ENCODE measurements around the gene SOCS3. TPM values are rescaled to one million over a fixed set of nuclear protein-coding genes. Genes with fewer than 3 reads are reported as not detected.

Gene SOCS3
- total and polyA plus RNA-seq, 7 donors: 10.3 to 499 (median 45.7) TPM

DNA sequence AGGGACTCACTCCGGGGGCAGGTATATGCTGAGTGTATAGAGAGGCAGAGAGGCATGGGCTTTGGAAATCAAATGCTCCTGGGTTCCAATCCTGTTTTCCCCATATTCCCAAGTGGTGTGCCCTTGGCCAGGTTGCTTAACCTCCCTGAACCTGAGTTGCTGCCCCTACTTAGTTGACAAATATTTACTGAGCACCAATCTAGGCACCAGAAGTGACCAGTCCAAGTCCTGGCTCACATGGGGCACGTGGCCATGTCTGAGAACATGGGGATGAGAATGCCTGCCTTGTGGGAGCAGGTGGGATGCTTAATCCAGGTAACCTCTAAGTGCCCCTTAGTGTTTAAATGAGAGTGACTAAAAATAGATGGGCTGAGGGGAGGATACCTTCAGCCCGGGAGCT, 4.2 kb downstream of the SOCS3 start:
- intact Hi-C loops (cut with DNase I): no loop called here

DNA sequence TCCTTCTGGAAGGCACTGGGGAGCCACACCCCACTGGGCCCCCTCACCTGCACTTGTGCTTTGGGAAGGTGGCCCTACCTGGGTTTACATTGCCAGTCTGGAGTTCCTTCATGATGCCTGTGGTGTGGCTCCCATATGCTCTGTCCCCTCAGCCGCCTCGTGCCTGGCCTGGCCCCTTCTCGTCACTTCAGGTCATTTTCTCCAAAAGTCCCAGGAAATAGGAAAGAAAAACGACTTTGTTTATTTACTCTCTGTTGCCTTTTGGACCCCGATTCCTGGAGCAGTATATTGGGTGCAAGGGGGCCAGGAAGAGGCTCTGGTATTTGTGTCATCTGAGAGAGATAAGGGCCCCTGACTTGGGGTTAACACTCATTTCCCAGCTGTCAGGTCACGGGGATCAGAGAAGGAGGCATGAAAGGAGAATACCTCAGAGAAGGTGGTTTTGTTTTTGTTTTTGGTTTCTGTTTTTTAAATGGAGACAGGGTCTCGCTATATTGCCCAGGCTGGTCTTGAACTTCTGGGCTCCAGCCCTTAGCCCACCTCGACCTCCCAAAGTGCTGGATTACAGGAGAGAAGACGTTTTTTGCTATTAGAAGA, 4.7 kb downstream of the SOCS3 start:
- intact Hi-C loops (cut with DNase I): no loop called here
- H3K4me1 ChIP-seq: peaks cover 0 to 82% (median 72%) of the 10 kb centered on the region in 4 donors
- peak overlapping the region; percentile 87 to 99 (median 94) for H3K27ac ChIP-seq
- no peaks in the 10 kb centered on the region for H3K27me3 ChIP-seq
- peaks cover 0 to 26% (median 0%) of the 10 kb centered on the region in 4 donors for H3K36me3 ChIP-seq
- H3K9me3 ChIP-seq: no peaks in the 10 kb centered on the region
- H3K4me3 ChIP-seq: no peak overlapping the region
- 71 to 77% methylated on average over 9 of the region's 9 CpGs for WGBS, 2 donors
- TF ChIP-seq POLR2A (IDR thresholded peaks at IDR 0.05) (no peak), POLR2AphosphoS5 (IDR thresholded peaks at IDR 0.05) (no peak), EP300 (IDR thresholded peaks at IDR 0.05) (no peak)
- TF ChIP-seq, protein P1, sequence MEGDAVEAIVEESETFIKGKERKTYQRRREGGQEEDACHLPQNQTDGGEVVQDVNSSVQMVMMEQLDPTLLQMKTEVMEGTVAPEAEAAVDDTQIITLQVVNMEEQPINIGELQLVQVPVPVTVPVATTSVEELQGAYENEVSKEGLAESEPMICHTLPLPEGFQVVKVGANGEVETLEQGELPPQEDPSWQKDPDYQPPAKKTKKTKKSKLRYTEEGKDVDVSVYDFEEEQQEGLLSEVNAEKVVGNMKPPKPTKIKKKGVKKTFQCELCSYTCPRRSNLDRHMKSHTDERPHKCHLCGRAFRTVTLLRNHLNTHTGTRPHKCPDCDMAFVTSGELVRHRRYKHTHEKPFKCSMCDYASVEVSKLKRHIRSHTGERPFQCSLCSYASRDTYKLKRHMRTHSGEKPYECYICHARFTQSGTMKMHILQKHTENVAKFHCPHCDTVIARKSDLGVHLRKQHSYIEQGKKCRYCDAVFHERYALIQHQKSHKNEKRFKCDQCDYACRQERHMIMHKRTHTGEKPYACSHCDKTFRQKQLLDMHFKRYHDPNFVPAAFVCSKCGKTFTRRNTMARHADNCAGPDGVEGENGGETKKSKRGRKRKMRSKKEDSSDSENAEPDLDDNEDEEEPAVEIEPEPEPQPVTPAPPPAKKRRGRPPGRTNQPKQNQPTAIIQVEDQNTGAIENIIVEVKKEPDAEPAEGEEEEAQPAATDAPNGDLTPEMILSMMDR (IDR thresholded peaks at IDR 0.05): no peak
- no peak for DNase-seq

More for the DNA sequence above, 4.2 kb downstream of the SOCS3 start:
- WGBS, 2 donors: 68 to 79% methylated on average over 3 of the region's 3 CpGs
- no peak for DNase-seq
- Histone ChIP-seq H3K36me3 (peaks cover 0 to 26% (median 0%) of the 10 kb centered on the region in 4 donors), H3K9me3 (no peaks in the 10 kb centered on the region), H3K27me3 (no peaks in the 10 kb centered on the region), H3K27ac (peak overlapping the region; percentile 42 to 99 (median 94)), H3K4me1 (peaks cover 0 to 81% (median 74%) of the 10 kb centered on the region in 4 donors), H3K4me3 (peak overlapping the region in 1 of 4 donors; percentile 76)
- TF ChIP-seq EP300 (IDR thresholded peaks at IDR 0.05): no peak
- TF ChIP-seq POLR2AphosphoS5 (IDR thresholded peaks at IDR 0.05): no peak
- TF ChIP-seq, protein P1 (IDR thresholded peaks at IDR 0.05): no peak
- TF ChIP-seq POLR2A (IDR thresholded peaks at IDR 0.05): no peak

DNA sequence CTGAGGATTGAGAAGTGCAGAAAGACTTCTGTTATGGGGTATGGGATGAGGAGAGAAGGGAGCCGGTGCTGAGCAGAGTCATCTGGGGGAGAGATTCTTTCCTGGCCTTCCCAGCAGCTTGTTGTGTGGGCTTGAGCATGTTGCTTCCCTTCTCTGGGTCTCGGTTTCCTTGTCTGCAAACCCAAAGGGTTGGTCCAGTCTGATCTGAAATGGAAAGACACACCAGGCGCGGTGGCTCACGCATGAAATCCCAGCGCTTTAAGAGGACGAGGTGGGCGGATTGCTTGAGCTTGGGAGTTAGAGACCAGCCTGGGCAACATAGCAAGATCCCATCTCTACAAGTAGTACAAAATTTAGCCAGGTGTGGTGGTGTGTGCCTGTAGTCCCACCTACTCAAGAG, 6.0 kb downstream of the SOCS3 start:
- no peak for DNase-seq
- intact Hi-C loops (cut with DNase I): no loop called here
- Histone ChIP-seq H3K4me3 (peak overlapping the region in 1 of 4 donors; percentile 53), H3K36me3 (peaks cover 0 to 21% (median 0%) of the 10 kb centered on the region in 4 donors), H3K27me3 (no peaks in the 10 kb centered on the region), H3K27ac (peak overlapping the region; percentile 87 to 99 (median 94)), H3K9me3 (no peaks in the 10 kb centered on the region), H3K4me1 (peaks cover 0 to 84% (median 65%) of the 10 kb centered on the region in 4 donors)
- 91 to 92% methylated on average over 8 of the region's 8 CpGs for WGBS, 2 donors
- TF ChIP-seq, protein P1 (IDR thresholded peaks at IDR 0.05): no peak
- no peak for TF ChIP-seq EP300 (IDR thresholded peaks at IDR 0.05)
- TF ChIP-seq POLR2AphosphoS5 (IDR thresholded peaks at IDR 0.05): no peak
- TF ChIP-seq POLR2A (IDR thresholded peaks at IDR 0.05): no peak

DNA sequence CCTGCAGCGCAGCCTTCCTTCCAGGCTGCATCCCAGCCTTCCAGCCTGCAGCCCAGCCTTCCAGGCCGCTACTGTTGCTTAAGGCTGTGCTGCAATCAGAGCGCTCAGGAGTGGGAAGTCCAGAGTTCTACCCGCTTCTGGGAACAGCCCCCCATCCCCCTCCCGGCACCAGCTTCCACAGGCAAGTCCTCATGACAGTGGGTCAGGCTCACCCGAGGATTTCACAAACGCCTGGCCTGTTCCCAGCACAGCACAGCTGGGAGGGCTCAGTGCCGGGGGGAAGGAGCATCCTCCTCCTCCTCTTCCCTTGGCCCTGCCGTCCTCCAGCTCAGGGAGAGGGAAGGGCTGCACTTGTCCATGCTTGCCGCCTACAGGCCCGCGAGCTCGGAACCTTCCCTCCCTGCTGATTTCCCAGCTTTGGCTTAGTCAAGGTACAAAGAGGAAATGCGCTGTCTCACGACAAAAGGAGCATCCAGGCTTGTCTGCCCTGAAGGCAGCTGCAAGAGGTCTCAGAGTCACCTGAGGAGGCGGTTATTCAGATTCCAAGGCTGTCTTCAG, 8.3 kb downstream of the SOCS3 start:
- no peaks in the 10 kb centered on the region for H3K36me3 ChIP-seq

More for the DNA sequence above, 8.3 kb downstream of the SOCS3 start:
- Histone ChIP-seq H3K27me3 (no peaks in the 10 kb centered on the region), H3K9me3 (no peaks in the 10 kb centered on the region), H3K4me1 (peaks cover 0 to 61% (median 42%) of the 10 kb centered on the region in 4 donors), H3K4me3 (peak overlapping the region in 1 of 4 donors; percentile 6), H3K27ac (peak overlapping the region; percentile 87 to 99 (median 94))
- 62 to 63% methylated on average over 16 of the region's 16 CpGs for WGBS, 2 donors
- TF ChIP-seq, protein P1 (IDR thresholded peaks at IDR 0.05): no peak
- peak; percentile 75 to 98 (median 86) for TF ChIP-seq EP300 (IDR thresholded peaks at IDR 0.05)
- TF ChIP-seq POLR2AphosphoS5 (IDR thresholded peaks at IDR 0.05): peak; percentile 83 to 97 (median 88)
- TF ChIP-seq POLR2A (IDR thresholded peaks at IDR 0.05): no peak
- peak; percentile 100 for DNase-seq
- intact Hi-C loops (cut with DNase I): no loop called here

Data from sigmoid colon (tissue), 7 donors.